Osteocyte (in vitro differentiated cells): ENCODE data around the gene GOLM1. TPM values are rescaled to one million over a fixed set of nuclear protein-coding genes. Genes with fewer than 3 reads are reported as not detected.

Experiments
- DNase-seq: peaks from one replicate; pipeline ENCODE4 v3.0.0; 2021; ENCODE audit warnings: mixed read lengths; ENCODE audit not compliant: unreplicated experiment; ENCODE audit errors: extremely low spot score
- H3K27ac Mint-ChIP-seq: one replicate; pipeline ENCODE4 v1.8.0; 2021; ENCODE audit warnings: mild to moderate bottlenecking, mixed read lengths; ENCODE audit not compliant: unreplicated experiment
- H3K27me3 Mint-ChIP-seq: one replicate; pipeline ENCODE4 v1.8.0; 2021; ENCODE audit warnings: mixed read lengths; ENCODE audit not compliant: unreplicated experiment
- H3K36me3 Mint-ChIP-seq: one replicate; pipeline ENCODE4 v1.8.0; 2021; ENCODE audit warnings: mixed read lengths; ENCODE audit not compliant: unreplicated experiment
- H3K4me1 Mint-ChIP-seq: one replicate; pipeline ENCODE4 v1.8.0; 2021; ENCODE audit warnings: mixed read lengths; ENCODE audit not compliant: unreplicated experiment
- H3K4me3 Mint-ChIP-seq: one replicate; pipeline ENCODE4 v1.8.0; 2021; ENCODE audit warnings: mild to moderate bottlenecking, moderate library complexity, mixed read lengths; ENCODE audit not compliant: unreplicated experiment
- H3K9me3 Mint-ChIP-seq: one replicate; pipeline ENCODE4 v1.8.0; 2021; ENCODE audit warnings: mixed read lengths; ENCODE audit not compliant: unreplicated experiment
- CTCF ChIP-seq: fragments of 200-600 bp; sonication (generic); IDR thresholded peaks from 2 replicates; pipeline ENCODE4 v1.5.0; 2021; ENCODE audit warnings: antibody characterized with exemption, mild to moderate bottlenecking, moderate library complexity
- total RNA-seq: library from RNA; stranded (reverse); gene quantifications from 2 replicates; pipeline ENCODE4 v1.2.1, GENCODE V29; 2021

The GOLM1 gene
- total RNA-seq, 1 donor from 2014 or later, result 91.9 TPM

GRCh38 chr9:86009133-86009532 is 90.2 kb downstream of the GOLM1 start:
- DNase-seq, result no peak
- H3K4me1 Mint-ChIP-seq, result no peaks in the 10 kb centered on the region
- no peaks in the 10 kb centered on the region for H3K27me3 Mint-ChIP-seq
- peaks cover 10% of the 10 kb centered on the region for H3K9me3 Mint-ChIP-seq
- peaks cover 52% of the 10 kb centered on the region for H3K36me3 Mint-ChIP-seq
- no peak for TF ChIP-seq CTCF
- no peak overlapping the region for H3K4me3 Mint-ChIP-seq
- H3K27ac Mint-ChIP-seq, result no peak overlapping the region

GRCh38 chr9:86005253-86005775 is 94.0 kb downstream of the GOLM1 start:
- Mint-ChIP-seq H3K4me3 (no peak overlapping the region), H3K27me3 (no peaks in the 10 kb centered on the region), H3K27ac (no peak overlapping the region), H3K4me1 (no peaks in the 10 kb centered on the region), H3K36me3 (peaks cover 71% of the 10 kb centered on the region), H3K9me3 (peaks cover 22% of the 10 kb centered on the region)
- TF ChIP-seq CTCF, result no peak
- no peak for DNase-seq

GRCh38 chr9:85995599-85995998 is 103.8 kb downstream of the GOLM1 start:
- TF ChIP-seq CTCF, result no peak
- Mint-ChIP-seq H3K9me3 (peaks cover 5% of the 10 kb centered on the region), H3K27me3 (no peaks in the 10 kb centered on the region), H3K27ac (no peak overlapping the region), H3K36me3 (peaks cover 39% of the 10 kb centered on the region), H3K4me1 (no peaks in the 10 kb centered on the region), H3K4me3 (no peak overlapping the region)
- no peak for DNase-seq

- Mint-ChIP-seq H3K36me3 (peaks cover 34% of the 10 kb centered on the region), H3K4me1 (no peaks in the 10 kb centered on the region), H3K27me3 (no peaks in the 10 kb centered on the region), H3K4me3 (no peak overlapping the region), H3K27ac (no peak overlapping the region), H3K9me3 (peaks cover 5% of the 10 kb centered on the region)
- TF ChIP-seq CTCF, result no peak
- DNase-seq, result no peak
Observed at GRCh38 chr9:85995097-85995496, 104.3 kb downstream of the GOLM1 start.

GRCh38 chr9:85994191-85994590 is 105.2 kb downstream of the GOLM1 start:
- peaks cover 35% of the 10 kb centered on the region for H3K36me3 Mint-ChIP-seq
- no peak for DNase-seq
- H3K27me3 Mint-ChIP-seq, result no peaks in the 10 kb centered on the region
- H3K4me1 Mint-ChIP-seq, result no peaks in the 10 kb centered on the region
- no peak overlapping the region for H3K27ac Mint-ChIP-seq
- TF ChIP-seq CTCF, result no peak
- no peak overlapping the region for H3K4me3 Mint-ChIP-seq
- peaks cover 5% of the 10 kb centered on the region for H3K9me3 Mint-ChIP-seq
